NB4 (cell line): ENCODE measurements around the gene KDM4B.
A peak's percentile ranks its signal among the peaks of the same experiment; 100 is the strongest.
"Not testable (repeated sequence)": the region's sequence is repeated elsewhere in the genome, so short reads cannot be mapped to it uniquely, and the experiment has no call there.

Experiments used
- DNase-seq: peaks from one replicate; pipeline ENCODE4 v3.0.0; 2010; ENCODE audit warnings: low read depth
- H3K4me3 ChIP-seq: one replicate; pipeline ENCODE4 v1.5.1; 2011; ENCODE audit warnings: mild to moderate bottlenecking, low read depth, low read length, moderate library complexity
- MYC ChIP-seq: IDR thresholded peaks from 2 replicates; pipeline ENCODE4 v1.6.1; 2011; ENCODE audit warnings: low read depth, low read length
- POLR2A ChIP-seq: IDR thresholded peaks from 2 replicates; pipeline ENCODE4 v1.6.1; 2011; ENCODE audit warnings: mild to moderate bottlenecking; ENCODE audit not compliant: insufficient read length; ENCODE audit errors: extremely low read depth
- TF ChIP-seq, protein P1 (sequence below): IDR thresholded peaks from 2 replicates; pipeline ENCODE4 v1.6.1; 2011; ENCODE audit warnings: low read depth, low read length
- TF ChIP-seq, protein P2 (sequence below): IDR thresholded peaks from one replicate; pipeline ENCODE4 v1.5.1; 2012; ENCODE audit warnings: low read depth, low read length

Gene KDM4B

DNA sequence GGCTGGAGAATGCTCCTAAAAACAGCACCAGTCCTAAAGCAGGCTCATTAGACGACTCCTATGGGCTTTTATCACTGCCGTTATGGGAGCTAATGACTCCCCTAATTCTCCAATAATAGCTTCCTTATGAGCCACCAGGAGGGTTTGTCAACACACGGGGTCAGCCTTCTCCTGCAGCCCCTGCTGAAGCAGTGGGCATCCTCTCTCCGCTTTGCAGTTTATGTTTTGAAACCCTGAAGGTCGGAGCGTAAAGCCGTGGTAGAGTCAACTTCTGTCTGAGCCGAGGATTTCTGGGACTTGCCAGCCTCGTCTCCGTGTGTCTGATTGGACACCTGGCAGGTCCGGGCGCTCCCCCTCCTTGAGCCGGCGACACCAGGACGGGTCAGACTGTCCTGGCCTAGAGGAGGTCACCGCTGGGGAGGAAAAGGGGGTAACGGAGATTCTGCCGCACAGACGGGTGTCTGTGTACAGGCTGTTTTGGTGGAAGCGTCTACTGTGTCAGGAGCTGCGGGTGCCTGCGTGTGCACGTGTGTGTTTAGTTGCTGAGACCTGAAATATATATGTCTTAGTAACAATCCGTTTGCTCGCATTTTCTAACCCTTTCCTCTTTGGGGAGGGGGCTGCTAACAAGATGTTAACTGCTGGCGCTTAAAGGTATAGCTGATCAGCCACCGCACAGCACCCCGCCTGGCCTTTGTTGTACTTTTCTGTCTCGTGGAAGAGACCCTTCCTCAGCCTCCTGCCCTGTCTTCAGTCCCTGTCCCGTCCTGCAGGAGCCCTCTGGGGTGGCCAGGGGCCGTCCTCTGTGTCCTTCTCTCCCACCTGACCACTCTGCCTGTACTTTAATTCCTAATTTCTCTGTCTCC lies 1.9 kb downstream of the KDM4B start:
- H3K4me3 ChIP-seq: peak overlapping the region; percentile 64
- TF ChIP-seq, protein P1, sequence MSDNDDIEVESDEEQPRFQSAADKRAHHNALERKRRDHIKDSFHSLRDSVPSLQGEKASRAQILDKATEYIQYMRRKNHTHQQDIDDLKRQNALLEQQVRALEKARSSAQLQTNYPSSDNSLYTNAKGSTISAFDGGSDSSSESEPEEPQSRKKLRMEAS: no peak
- TF ChIP-seq, protein P2, sequence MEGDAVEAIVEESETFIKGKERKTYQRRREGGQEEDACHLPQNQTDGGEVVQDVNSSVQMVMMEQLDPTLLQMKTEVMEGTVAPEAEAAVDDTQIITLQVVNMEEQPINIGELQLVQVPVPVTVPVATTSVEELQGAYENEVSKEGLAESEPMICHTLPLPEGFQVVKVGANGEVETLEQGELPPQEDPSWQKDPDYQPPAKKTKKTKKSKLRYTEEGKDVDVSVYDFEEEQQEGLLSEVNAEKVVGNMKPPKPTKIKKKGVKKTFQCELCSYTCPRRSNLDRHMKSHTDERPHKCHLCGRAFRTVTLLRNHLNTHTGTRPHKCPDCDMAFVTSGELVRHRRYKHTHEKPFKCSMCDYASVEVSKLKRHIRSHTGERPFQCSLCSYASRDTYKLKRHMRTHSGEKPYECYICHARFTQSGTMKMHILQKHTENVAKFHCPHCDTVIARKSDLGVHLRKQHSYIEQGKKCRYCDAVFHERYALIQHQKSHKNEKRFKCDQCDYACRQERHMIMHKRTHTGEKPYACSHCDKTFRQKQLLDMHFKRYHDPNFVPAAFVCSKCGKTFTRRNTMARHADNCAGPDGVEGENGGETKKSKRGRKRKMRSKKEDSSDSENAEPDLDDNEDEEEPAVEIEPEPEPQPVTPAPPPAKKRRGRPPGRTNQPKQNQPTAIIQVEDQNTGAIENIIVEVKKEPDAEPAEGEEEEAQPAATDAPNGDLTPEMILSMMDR: no peak
- TF ChIP-seq MYC (no peak), POLR2A (no peak)
- DNase-seq: no peak

DNA sequence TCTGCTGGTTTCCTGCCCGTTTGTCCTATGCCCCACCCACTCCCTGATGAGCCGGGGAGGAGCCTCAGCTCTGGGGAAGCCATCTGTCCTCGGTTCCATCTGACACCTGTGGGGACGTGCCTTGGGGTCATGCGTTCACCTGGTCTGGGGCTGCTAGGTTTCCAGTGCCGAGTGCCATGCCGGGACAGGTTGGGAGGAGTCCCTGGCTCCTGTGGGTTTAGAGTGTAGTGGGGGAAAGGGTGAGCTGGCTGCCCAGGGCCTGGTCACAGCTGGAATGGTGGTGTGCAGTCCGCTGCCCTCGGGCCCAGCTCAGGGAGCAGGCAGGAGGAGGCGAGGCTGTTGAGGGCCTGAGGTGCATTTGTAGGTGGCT lies 2.5 kb downstream of the KDM4B start:
- H3K4me3 ChIP-seq: no peak overlapping the region
- DNase-seq: no peak
- TF ChIP-seq POLR2A (no peak), MYC (no peak)
- TF ChIP-seq, protein P2: no peak
- TF ChIP-seq, protein P1: no peak

DNA sequence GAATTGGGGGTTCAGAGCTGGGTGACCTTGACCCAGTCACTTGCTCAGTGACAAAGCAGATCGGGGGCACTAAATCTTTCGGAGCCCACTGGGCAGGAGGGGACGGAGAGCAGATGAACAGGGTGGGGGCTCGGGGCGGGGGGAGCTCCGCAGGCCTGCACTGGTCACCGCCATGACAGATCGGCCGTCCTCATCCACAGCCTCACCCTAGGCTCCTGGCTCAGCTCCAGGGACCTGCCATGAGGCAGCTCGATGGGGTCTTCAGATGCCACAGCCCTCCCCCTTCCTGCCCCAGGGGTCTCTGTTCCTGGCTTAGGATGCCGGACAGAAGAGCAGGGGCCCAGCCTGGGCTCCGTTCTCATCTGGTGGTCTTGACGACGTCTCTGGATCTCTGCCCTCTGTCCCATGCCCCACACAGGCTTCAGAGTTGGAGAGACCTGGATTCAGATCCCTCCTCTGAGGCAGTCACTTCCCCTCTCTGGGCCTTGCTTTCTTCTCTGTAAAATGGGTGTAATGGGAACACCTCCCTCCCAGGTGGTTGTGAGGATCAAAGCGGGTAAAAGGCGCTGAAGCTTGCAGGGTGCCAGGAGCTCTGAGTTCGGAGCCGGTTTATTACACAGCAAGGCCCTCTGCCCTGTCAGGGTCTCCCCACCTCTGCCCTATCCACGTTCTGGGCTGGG lies 3.0 kb downstream of the KDM4B start:
- no peak overlapping the region for H3K4me3 ChIP-seq
- TF ChIP-seq POLR2A: no peak
- TF ChIP-seq MYC: no peak
- TF ChIP-seq, protein P1: no peak
- TF ChIP-seq, protein P2: no peak
- no peak for DNase-seq

GRCh38 chr19:4972509-4973230 lies 3.8 kb downstream of the KDM4B start:
- no peak for DNase-seq
- H3K4me3 ChIP-seq: no peak overlapping the region
- TF ChIP-seq, protein P2: no peak
- TF ChIP-seq POLR2A (no peak), MYC (no peak)
- TF ChIP-seq, protein P1: no peak

DNA sequence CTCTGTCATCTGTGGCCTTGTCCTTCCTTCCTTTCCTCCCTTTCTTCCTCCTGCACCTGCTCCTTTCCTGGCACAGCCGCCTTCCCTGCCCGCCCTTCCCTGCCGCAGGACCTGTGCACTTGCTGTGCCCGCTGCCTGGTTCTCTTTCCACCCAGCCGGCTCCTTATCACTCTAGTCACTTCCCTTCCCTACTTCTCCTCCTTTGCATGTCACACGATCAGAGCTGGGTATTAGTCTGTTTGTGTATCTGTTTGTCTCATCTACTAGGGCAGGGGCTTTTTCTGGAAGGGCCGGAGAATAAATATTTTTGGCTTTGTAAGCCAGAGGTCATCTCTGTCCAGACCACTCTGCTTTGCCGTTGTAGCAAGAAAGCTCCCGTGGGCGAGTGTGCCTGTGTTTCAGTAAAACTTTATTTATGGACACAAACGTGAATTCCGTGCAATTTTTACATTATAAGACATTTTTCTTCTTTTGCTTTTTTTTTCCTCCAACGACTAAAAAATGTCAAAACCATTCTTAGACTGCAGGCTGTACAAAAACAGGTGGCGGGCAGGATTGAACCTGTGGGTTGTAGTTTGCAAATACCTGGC lies 6.1 kb downstream of the KDM4B start:
- TF ChIP-seq POLR2A: no peak
- TF ChIP-seq, protein P2: no peak
- TF ChIP-seq, protein P1: no peak
- TF ChIP-seq MYC: no peak
- no peak for DNase-seq
- no peak overlapping the region for H3K4me3 ChIP-seq

GRCh38 chr19:4975601-4976000 lies 6.7 kb downstream of the KDM4B start:
- DNase-seq, H3K4me3 ChIP-seq: not testable (repeated sequence)
